Measurements from ENCODE around the gene C1QL4. TPM values are rescaled to one million over a fixed set of nuclear protein-coding genes. Genes with fewer than 3 reads are reported as not detected.

C1QL4 gene
- total and polyA plus RNA-seq, 9 of the 15 experiments (the other 6 are each of a cell fraction or from before 2014, with no cell fraction given): 0.08 to 2.1 (median 0.31) TPM

DNA sequence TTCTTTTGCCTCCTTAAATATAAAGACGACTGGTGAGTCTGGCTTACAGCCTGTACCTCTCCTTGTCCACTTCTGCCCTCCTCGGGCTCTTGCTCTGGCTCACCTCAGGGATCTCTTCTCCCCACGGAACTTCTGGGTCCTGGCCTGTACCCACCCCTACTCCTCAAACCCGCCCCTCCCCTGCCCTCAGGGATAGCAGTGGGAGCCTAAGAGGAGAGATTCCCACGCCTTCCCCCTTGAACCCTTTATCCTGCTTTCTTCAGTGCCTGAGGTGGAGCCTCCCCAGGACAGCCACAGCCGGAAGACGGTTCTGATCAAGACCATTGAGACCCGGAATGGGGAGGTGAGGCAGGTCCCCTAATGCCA is 39.3 kb downstream of the C1QL4 start:
- peak overlapping the region; percentile 85 for H3K4me2 ChIP-seq (ENCODE audit: insufficient read depth, low read length)
- no TSS peak for BruUV-seq (replicated peaks)
- intact Hi-C loops (cut with micrococcal nuclease): no loop called here

DNA sequence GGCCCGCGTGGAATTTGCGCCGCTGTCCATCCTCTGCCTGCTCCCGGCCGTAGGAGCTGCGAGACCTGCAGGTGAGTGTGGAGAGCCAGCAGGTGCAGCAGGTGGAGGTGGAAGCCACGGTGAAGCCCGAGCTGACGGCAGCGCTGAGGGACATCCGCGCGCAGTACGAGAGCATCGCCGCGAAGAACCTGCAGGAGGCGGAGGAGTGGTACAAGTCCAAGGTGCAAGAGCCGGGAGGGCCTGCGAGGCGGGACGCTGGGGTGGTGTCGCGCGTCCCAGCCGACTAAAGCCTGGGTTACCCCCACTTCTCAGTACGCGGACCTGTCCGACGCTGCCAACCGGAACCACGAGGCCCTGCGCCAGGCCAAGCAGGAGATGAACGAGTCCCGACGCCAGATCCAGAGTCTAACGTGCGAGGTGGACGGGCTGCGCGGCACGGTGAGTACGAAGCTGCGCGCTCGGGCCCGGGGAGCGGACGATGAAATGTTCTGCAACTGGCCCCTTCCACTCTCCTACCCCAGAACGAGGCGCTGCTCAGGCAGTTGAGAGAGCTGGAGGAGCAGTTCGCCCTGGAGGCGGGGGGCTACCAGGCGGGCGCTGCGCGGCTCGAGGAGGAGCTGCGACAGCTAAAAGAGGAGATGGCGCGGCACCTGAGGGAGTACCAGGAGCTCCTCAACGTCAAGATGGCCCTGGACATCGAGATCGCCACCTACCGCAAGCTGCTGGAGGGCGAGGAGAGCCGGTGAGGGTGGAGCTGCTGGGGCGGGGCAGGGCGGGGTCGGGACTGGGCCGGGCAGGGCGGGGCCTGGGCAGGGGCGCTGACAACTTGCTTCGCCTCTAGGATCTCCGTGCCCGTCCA is 39.9 kb downstream of the C1QL4 start:
- intact Hi-C loops (cut with micrococcal nuclease) (no loop called here), in situ Hi-C loops (cut with MboI) (no loop called here)
- BruUV-seq (replicated peaks): no TSS peak
- ATAC-seq: peak; percentile 92
- POLR2A ChIA-PET: interaction anchor here (0.6 to 2.9 kb wide), 11 partner anchors 9 to 1370 kb away, joined by 3 to 10 read pairs (median 4); partner anchors contain the start of genes DNAJC22 and TROAP
- peaks cover 19 to 62% of the 10 kb centered on the region in 2 experiments; a peak in 4 of 5 replicates for H3K4me1 ChIP-seq (replicated peaks in 1 of 2; ENCODE audit: control insufficient read depth in 2 of 2, insufficient read depth in 2 of 2, low read length in 2 of 2)
- H3K27me3 ChIP-seq (ENCODE audit: control insufficient read depth in 2 of 2, insufficient read depth in 2 of 2, low read length in 2 of 2): no peaks in the 10 kb centered on the region
- CTCF ChIA-PET (ENCODE audit: low intra/inter-chr PET ratio): interaction anchor here (0.5 to 2.0 kb wide), 2 partner anchors 45 to 162 kb away, joined by 6 to 7 read pairs; no protein-coding TSS in a partner anchor
- peak overlapping the region; percentile 85 for H3K4me2 ChIP-seq (ENCODE audit: insufficient read depth, low read length)
- H3K27ac ChIP-seq (ENCODE audit: extremely low read depth, low read depth, low read length): no peak overlapping the region
- peak overlapping the region; percentile 92 for H2AFZ ChIP-seq (ENCODE audit: low read depth, low read length)
- H3K36me3 ChIP-seq (ENCODE audit: control insufficient read depth, insufficient read depth, low read length): no peaks in the 10 kb centered on the region
- peak overlapping the region; percentile 16 to 89; a peak in 3 of 4 replicates for H3K9ac ChIP-seq (ENCODE audit: insufficient read depth in 1 of 2, low read depth in 2 of 2, low read length in 2 of 2)
- WGBS (ENCODE audit: insufficient coverage, low coverage, missing lambda C conversion rate): 2% methylated on average over 58 of the region's 77 CpGs
- H3K79me2 ChIP-seq (ENCODE audit: control insufficient read depth, insufficient read depth, low read length): no peaks in the 10 kb centered on the region
- H3K9me3 ChIP-seq (replicated peaks; ENCODE audit: control insufficient read depth, insufficient read depth, low read depth, low read length): no peaks in the 10 kb centered on the region
- peak overlapping the region; percentile 43 for H3K4me3 ChIP-seq
- DNase-seq (ENCODE audit: extremely low read depth in 1 of 4, low spot score in 3 of 4): peak; percentile 89 to 91 (median 90)
- peaks cover 10% of the 10 kb centered on the region for H3K9me1 ChIP-seq (ENCODE audit: control insufficient read depth, insufficient read depth, low read length)
- peak; percentile 74 for FAIRE-seq
- H4K20me1 ChIP-seq (replicated peaks; ENCODE audit: control insufficient read depth, insufficient read depth, low read length): no peaks in the 10 kb centered on the region
- peak; percentile 74 to 77 for TF ChIP-seq NRF1 (conservative IDR thresholded peaks at IDR 0.05 in 1 of 2, IDR thresholded peaks at IDR 0.05 in 1 of 2)
- TF ChIP-seq ATF7 (IDR thresholded peaks at IDR 0.05): 0 out of 2 replicates have a peak, but pooled peaks have one; percentile 1
- TF ChIP-seq RBBP5 (IDR thresholded peaks at IDR 0.05; ENCODE audit: borderline replicate concordance, insufficient read depth, low read length, poor library complexity, severe bottlenecking): peak; percentile 43
- TF ChIP-seq, protein P1, sequence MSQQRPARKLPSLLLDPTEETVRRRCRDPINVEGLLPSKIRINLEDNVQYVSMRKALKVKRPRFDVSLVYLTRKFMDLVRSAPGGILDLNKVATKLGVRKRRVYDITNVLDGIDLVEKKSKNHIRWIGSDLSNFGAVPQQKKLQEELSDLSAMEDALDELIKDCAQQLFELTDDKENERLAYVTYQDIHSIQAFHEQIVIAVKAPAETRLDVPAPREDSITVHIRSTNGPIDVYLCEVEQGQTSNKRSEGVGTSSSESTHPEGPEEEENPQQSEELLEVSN (IDR thresholded peaks at IDR 0.05; ENCODE audit: borderline replicate concordance in 1 of 2, extremely low read depth in 1 of 2, insufficient read depth in 1 of 2, insufficient read length in 1 of 2, low read depth in 1 of 2, low read length in 1 of 2, poor library complexity in 1 of 2, severe bottlenecking in 1 of 2): peak; percentile 24 to 46
- peak; percentile 73 for TF ChIP-seq CTBP1 (IDR thresholded peaks at IDR 0.05; ENCODE audit: borderline replicate concordance)
- TF ChIP-seq DACH1 (IDR thresholded peaks at IDR 0.05; ENCODE audit: partially characterized antibody): no peak
- 0 out of 2 replicates have a peak, but pooled peaks have one; percentile 27 for TF ChIP-seq ZNF184 (CRISPR knock-in tag; IDR thresholded peaks at IDR 0.05)
- no peak for TF ChIP-seq ZNF197 (CRISPR knock-in tag; IDR thresholded peaks at IDR 0.05; ENCODE audit: low read depth)
- TF ChIP-seq ERF (CRISPR knock-in tag; IDR thresholded peaks at IDR 0.05): no peak
- 0 out of 2 replicates have a peak, but pooled peaks have one; percentile 48 for TF ChIP-seq KDM2B (CRISPR knock-in tag; IDR thresholded peaks at IDR 0.05)
- peak; percentile 41; the same call in 1 of the 2 replicates for TF ChIP-seq EP400 (IDR thresholded peaks at IDR 0.05)

More for the DNA sequence above, 39.3 kb downstream of the C1QL4 start:
- Histone ChIP-seq H3K4me3 (0 out of 2 replicates have a peak overlapping the region, but pooled peaks have one; percentile 17), H3K79me2 (ENCODE audit: control insufficient read depth, insufficient read depth, low read length) (no peaks in the 10 kb centered on the region), H2AFZ (ENCODE audit: low read depth, low read length) (peak overlapping the region; percentile 80), H3K9me1 (ENCODE audit: control insufficient read depth, insufficient read depth, low read length) (peaks cover 10% of the 10 kb centered on the region), H4K20me1 (replicated peaks; ENCODE audit: control insufficient read depth, insufficient read depth, low read length) (no peaks in the 10 kb centered on the region), H3K27me3 (ENCODE audit: control insufficient read depth in 2 of 2, insufficient read depth in 2 of 2, low read length in 2 of 2) (no peaks in the 10 kb centered on the region), H3K36me3 (ENCODE audit: control insufficient read depth, insufficient read depth, low read length) (no peaks in the 10 kb centered on the region), H3K9ac (ENCODE audit: insufficient read depth in 1 of 2, low read depth in 2 of 2, low read length in 2 of 2) (peak overlapping the region in 1 of 2 experiments; percentile 41; a peak in 2 of 4 replicates), H3K27ac (ENCODE audit: extremely low read depth, low read depth, low read length) (no peak overlapping the region), H3K4me1 (replicated peaks in 1 of 2; ENCODE audit: control insufficient read depth in 2 of 2, insufficient read depth in 2 of 2, low read length in 2 of 2) (peaks cover 19 to 61% of the 10 kb centered on the region in 2 experiments; a peak in 4 of 5 replicates), H3K9me3 (replicated peaks; ENCODE audit: control insufficient read depth, insufficient read depth, low read depth, low read length) (no peaks in the 10 kb centered on the region)
- in situ Hi-C loops (cut with MboI): no loop called here
- FAIRE-seq (no peak), DNase-seq (ENCODE audit: extremely low read depth in 1 of 4, low spot score in 3 of 4) (no peak), ATAC-seq (peak; percentile 10)
- ChIA-PET POLR2A (interaction anchor here (1.1 to 2.9 kb wide), 7 partner anchors 8 to 167 kb away, joined by 4 to 10 read pairs (median 6); partner anchors contain the start of gene TROAP), CTCF (ENCODE audit: low intra/inter-chr PET ratio) (interaction anchor here (0.5 to 2.0 kb wide), 2 partner anchors 44 to 163 kb away, joined by 6 to 7 read pairs; no protein-coding TSS in a partner anchor)
- 41% methylated on average over 6 of the region's 8 CpGs for WGBS (ENCODE audit: insufficient coverage, low coverage, missing lambda C conversion rate)
- TF ChIP-seq STAT5B (CRISPR knock-in tag; IDR thresholded peaks at IDR 0.05): no peak
- TF ChIP-seq YY1 (IDR thresholded peaks at IDR 0.05; ENCODE audit: borderline replicate concordance in 1 of 3, control insufficient read depth in 1 of 3, extremely low read depth in 1 of 3, insufficient read depth in 3 of 3, insufficient read length in 1 of 3, insufficient replicate concordance in 2 of 3, low read depth in 1 of 3, low read length in 2 of 3): peak in 1 of 3 experiments; percentile 3

Measured in K562 (cell line).